Keratinocyte (primary cell): ENCODE data around the gene EIF1AD.
"Not testable (repeated sequence)": the region's sequence is repeated elsewhere in the genome, so short reads cannot be mapped to it uniquely, and the experiment has no call there.

Experiments
- EZH2 ChIP-seq: IDR thresholded peaks from one replicate; pipeline ENCODE4 v1.6.1; 2012; ENCODE audit warnings: inconsistent platforms, mild to moderate bottlenecking, low read length, moderate library complexity
- TF ChIP-seq, protein P1 (sequence below), 3 experiments: IDR thresholded peaks in 1 of 3; conservative IDR thresholded peaks in 1 of 3; optimal IDR thresholded peaks in 1 of 3; 2 replicates in 2 of 3; 3 replicates in 1 of 3; pipeline versions ENCODE3 to v1.5.1; 2011; ENCODE audit warnings: low read length in 3 of 3, mild to moderate bottlenecking in 3 of 3, moderate library complexity in 2 of 3, control low read depth in 1 of 3, inconsistent platforms in 1 of 3; ENCODE audit not compliant: insufficient read depth in 2 of 3; ENCODE audit errors: extremely low read depth in 1 of 3

DNA sequence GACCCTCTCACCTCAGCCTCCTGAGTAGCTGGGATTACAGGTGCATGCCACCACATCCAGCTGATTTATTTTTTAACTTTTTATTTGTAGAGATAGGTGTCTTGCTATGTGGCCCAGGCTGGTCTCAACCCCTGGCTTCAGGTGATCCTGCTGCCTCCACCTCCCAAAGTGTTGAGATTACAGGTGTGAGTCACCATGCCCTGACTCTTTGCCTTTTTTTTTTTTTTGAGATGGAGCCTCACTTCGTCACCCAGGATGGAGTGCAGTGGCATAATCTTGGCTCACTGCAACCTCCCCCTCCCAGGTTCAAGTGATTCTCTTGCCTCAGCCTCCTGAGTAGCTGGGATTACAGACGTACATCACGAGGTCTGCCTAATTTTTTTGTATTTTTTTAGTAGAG is 50.3 kb downstream of the EIF1AD start:
- TF ChIP-seq, protein P1, sequence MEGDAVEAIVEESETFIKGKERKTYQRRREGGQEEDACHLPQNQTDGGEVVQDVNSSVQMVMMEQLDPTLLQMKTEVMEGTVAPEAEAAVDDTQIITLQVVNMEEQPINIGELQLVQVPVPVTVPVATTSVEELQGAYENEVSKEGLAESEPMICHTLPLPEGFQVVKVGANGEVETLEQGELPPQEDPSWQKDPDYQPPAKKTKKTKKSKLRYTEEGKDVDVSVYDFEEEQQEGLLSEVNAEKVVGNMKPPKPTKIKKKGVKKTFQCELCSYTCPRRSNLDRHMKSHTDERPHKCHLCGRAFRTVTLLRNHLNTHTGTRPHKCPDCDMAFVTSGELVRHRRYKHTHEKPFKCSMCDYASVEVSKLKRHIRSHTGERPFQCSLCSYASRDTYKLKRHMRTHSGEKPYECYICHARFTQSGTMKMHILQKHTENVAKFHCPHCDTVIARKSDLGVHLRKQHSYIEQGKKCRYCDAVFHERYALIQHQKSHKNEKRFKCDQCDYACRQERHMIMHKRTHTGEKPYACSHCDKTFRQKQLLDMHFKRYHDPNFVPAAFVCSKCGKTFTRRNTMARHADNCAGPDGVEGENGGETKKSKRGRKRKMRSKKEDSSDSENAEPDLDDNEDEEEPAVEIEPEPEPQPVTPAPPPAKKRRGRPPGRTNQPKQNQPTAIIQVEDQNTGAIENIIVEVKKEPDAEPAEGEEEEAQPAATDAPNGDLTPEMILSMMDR (optimal IDR thresholded peaks at IDR 0.05 in 1 of 3, IDR thresholded peaks at IDR 0.05 in 1 of 3, conservative IDR thresholded peaks at IDR 0.05 in 1 of 3; ENCODE audit: extremely low read depth in 1 of 3, insufficient read depth in 2 of 3, low read length in 3 of 3), result not testable (repeated sequence)
- TF ChIP-seq EZH2, result not testable (repeated sequence)
